Heart right ventricle (tissue), 16 donors: ENCODE results near the gene PLEKHH3. TPM values are rescaled to one million over a fixed set of nuclear protein-coding genes. Genes with fewer than 3 reads are reported as not detected.

Experiments
- ATAC-seq, 8 donors: fragments of 200-7000 bp; cut with Tn5 transposase; one replicate each; pipeline ENCODE4 v1.9.1; 2020; ENCODE audit warnings: mild to moderate bottlenecking in 8 of 8, moderate library complexity in 8 of 8, moderate number of reproducible peaks in 1 of 8
- DNase-seq, 2 donors: peaks; one replicate each; pipeline ENCODE4 v3.0.0-alpha.2; 2020
- H3K27ac ChIP-seq, 10 donors: fragments of 200-600 bp; sonication (generic) in 2 of 10; one replicate each; pipeline versions ENCODE4 v1.5.0 to v1.8.0; 2020 to 2022; ENCODE audit warnings: mild to moderate bottlenecking in 3 of 10
- H3K27me3 ChIP-seq, 7 donors: fragments of 200-600 bp; one replicate each; pipeline ENCODE4 v1.8.0; 2021 to 2022; ENCODE audit warnings: mild to moderate bottlenecking in 2 of 7
- H3K36me3 ChIP-seq, 9 donors: fragments of 200-600 bp; sonication (generic) in 1 of 9; one replicate each; pipeline versions ENCODE4 v1.5.0 to v1.8.0; 2020 to 2022; ENCODE audit warnings: mild to moderate bottlenecking in 2 of 9
- H3K4me1 ChIP-seq, 9 donors: fragments of 200-600 bp; sonication (generic) in 1 of 9; one replicate each; pipeline versions ENCODE4 v1.5.0 to v1.8.0; 2020 to 2022; ENCODE audit warnings: mild to moderate bottlenecking in 4 of 9
- H3K4me3 ChIP-seq, 10 donors: fragments of 200-600 bp; sonication (generic) in 2 of 10; one replicate each; pipeline versions ENCODE4 v1.5.0 to v1.8.0; 2020 to 2022; ENCODE audit warnings: mild to moderate bottlenecking in 7 of 10, moderate library complexity in 2 of 10
- H3K9me3 ChIP-seq, 11 donors: fragments of 200-600 bp in 10 of 11; sonication (generic) in 2 of 11; one replicate each; pipeline versions ENCODE4 v1.5.0 to v1.8.0; 2013 to 2022; ENCODE audit warnings: mild to moderate bottlenecking in 2 of 11, control low read depth in 1 of 11, moderate library complexity in 1 of 11
- CTCF ChIP-seq, 9 donors: fragments of 200-600 bp; sonication (generic) in 2 of 9; IDR thresholded peaks; one replicate each; pipeline versions ENCODE4 v1.5.0 to v1.8.0; 2021 to 2022; ENCODE audit warnings: antibody characterized with exemption in 9 of 9, mild to moderate bottlenecking in 5 of 9, moderate library complexity in 1 of 9
- WGBS, 2 donors: extraction: QIAGEN DNeasy Blood & Tissue Kit; methylation state at CpG; one replicate each; pipeline ENCODE4 v1.1.7; 2013; ENCODE audit warnings: inconsistent platforms in 1 of 2; 5-methylcytosine and 5-hydroxymethylcytosine counted together
- intact Hi-C, 10 donors: fragments of 100-400 bp; cut with DNase I; formaldehyde crosslinking; loops; one replicate each; pipeline versions ENCODE4 v1.11.1 to v1.14.2; 2022
- polyA plus RNA-seq, 2 donors: library from polyadenylated mRNA; stranded (reverse); fragments of 200-250 nt; gene quantifications; one replicate each; pipeline ENCODE4 v1.2.3, GENCODE V29; 2013
- total RNA-seq, 10 donors: library from RNA; stranded (reverse); fragmentation: NEBNext Ultra II Directional in 3 of 10; extraction: Animal tissue kit (Norgen Biotek cat#: 25700) in 3 of 10; gene quantifications; one replicate each; pipeline versions ENCODE4 v1.2.1 to v1.2.4, GENCODE V29; 2021 to 2023
- donor health status: Arrhythmogenic right ventricular cardiomyopathy.
- donor health status: ischemic (EF 13 %, LVEDD 7.1; RV severe dilation, severe dysfunction).
- donor health status: healthy with polysubstance abuse.
- donor health status: DM: no; HTN: yes; CAD: no.
- donor health status: DM: no; HTN: no; CAD: no.
- donor health status: ischemic (EF 25% LVEDD 6.9; RV normal size, moderate dysfunction).
- donor health status: ischemic (EF 25% LVEDD 5.7; RV mildly dilated, moderate dysfunction).
- donor health status: healthy.
- donor health status: DM: yes; HTN: yes; CAD: no.
- donor health status: Ischemic cardiomyopathy.
- donor health status: ischemic (EF 35%, LVEDD 5.7; RV mildly dilated, moderate dysfunction).
- donor health status: nonischemic (EF 11% LVEDD 7.7; RV severe dilation, severe dysfunction).
- donor health status: DM: yes; HTN: yes; CAD: no.
- donor health status: PGD.
- donor health status: ischemic (EF 29% LVEDD 5.4; RV normal size, mild dysfunction).
- donor health status: nonischemic (EF 23%, LVEDD 6.1; RV moderate dilation, normal function).

Gene PLEKHH3
- total and polyA plus RNA-seq, 12 donors, result 12.8 to 42.1 (median 22.8) TPM

DNA sequence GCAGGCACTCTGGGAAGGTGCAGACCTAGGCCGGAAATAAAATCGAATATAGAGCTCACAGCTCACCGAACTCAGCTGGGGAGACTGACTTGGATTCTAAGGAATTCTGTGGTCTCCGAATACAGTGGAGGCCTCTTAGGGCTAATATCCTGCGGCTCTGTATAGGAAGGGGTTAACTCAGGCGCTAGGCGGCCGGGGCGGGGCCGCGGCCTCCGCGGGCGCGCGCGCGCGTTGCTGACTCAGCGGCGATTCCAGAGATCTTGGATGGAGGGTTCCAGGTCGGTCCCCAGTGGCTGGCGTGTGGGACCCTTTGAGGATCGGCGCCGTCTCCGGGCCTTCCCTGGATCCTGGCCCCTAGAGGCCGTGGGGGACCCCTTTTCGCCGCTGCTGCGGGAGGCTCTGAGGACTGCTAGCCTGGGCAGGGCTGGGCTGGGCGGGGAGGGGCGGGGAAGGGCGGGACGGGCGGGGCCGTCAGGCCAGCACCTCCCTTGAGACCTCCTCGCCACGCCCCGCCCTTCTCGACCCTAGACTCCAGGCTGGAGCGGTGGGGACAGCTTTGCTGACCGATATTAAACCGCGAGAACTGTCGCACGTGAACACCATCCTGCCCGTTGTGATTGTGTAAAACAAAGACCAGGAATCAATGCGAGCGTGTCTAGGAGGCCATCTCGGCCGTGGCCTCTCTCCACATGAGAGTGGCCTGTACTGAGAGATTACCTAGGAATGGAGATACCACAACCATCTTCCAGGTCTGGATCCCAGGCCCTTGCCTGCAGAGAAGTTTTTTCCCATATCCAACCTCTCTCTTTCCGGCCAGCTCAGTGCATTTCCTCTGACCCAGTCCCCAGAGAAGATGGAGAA, 1.4 kb upstream of the PLEKHH3 start:
- TF ChIP-seq CTCF (IDR thresholded peaks at IDR 0.05), result peak in 1 of 9 donors; percentile 18
- peak; percentile 28 to 64 (median 43) for ATAC-seq
- peak overlapping the region; percentile 27 to 99 (median 68) for H3K4me3 ChIP-seq
- H3K9me3 ChIP-seq, result no peaks in the 10 kb centered on the region
- 0 to 1% methylated on average over 52 to 53 of the region's 53 CpGs for WGBS, 2 donors
- peak overlapping the region; percentile 70 to 98 (median 96) for H3K27ac ChIP-seq
- H3K36me3 ChIP-seq, result peaks cover 0 to 9% (median 6%) of the 10 kb centered on the region in 9 donors
- peak; percentile 90 to 92 for DNase-seq
- intact Hi-C loops, result loop anchor here in 8 of 10 donors (2.0 to 5.0 kb wide), 6 partner anchors 61 to 256 kb away; partner anchors contain the start of genes RETREG3 (in 5 of the 8), TUBG1 (in 5 of the 8), PSMC3IP (in 3 of the 8) and CAVIN1 (in 1 of the 8)
- H3K4me1 ChIP-seq, result peaks cover 40 to 92% (median 82%) of the 10 kb centered on the region in 9 donors
- peaks cover 0 to 56% (median 0%) of the 10 kb centered on the region in 7 donors for H3K27me3 ChIP-seq

- Histone ChIP-seq H3K4me1 (peaks cover 34 to 84% (median 73%) of the 10 kb centered on the region in 9 donors), H3K36me3 (peaks cover 0 to 18% (median 13%) of the 10 kb centered on the region in 9 donors), H3K27me3 (peaks cover 0 to 56% (median 0%) of the 10 kb centered on the region in 7 donors), H3K27ac (peak overlapping the region; percentile 70 to 98 (median 96)), H3K4me3 (peak overlapping the region; percentile 72 to 99 (median 94)), H3K9me3 (no peaks in the 10 kb centered on the region)
- DNase-seq, result peak; percentile 100
- ATAC-seq, result peak; percentile 72 to 89 (median 74)
- TF ChIP-seq CTCF (IDR thresholded peaks at IDR 0.05), result peak in 1 of 9 donors; percentile 1
- WGBS, 2 donors, result 1 to 3% methylated on average over 32 to 33 of the region's 33 CpGs
- intact Hi-C loops, result loop anchor here in 6 of 10 donors (5.0 kb wide), 4 partner anchors 60 to 255 kb away; partner anchors contain the start of genes PSMC3IP (in 3 of the 6), RETREG3 (in 3 of the 6), TUBG1 (in 3 of the 6) and CAVIN1 (in 1 of the 6)
Observed at GRCh38 chr17:42677012-42677857, 441 bp upstream of the PLEKHH3 start.

GRCh38 chr17:42675965-42676423, 800 bp downstream of the PLEKHH3 start:
- intact Hi-C loops, result loop anchor here in 6 of 10 donors (5.0 kb wide), 4 partner anchors 59 to 254 kb away; partner anchors contain the start of genes PSMC3IP (in 3 of the 6), RETREG3 (in 3 of the 6), TUBG1 (in 3 of the 6) and CAVIN1 (in 1 of the 6)
- WGBS, 2 donors, result 0 to 1% methylated on average over 40 to 43 of the region's 43 CpGs
- H3K9me3 ChIP-seq, result no peaks in the 10 kb centered on the region
- H3K36me3 ChIP-seq, result peaks cover 0 to 30% (median 24%) of the 10 kb centered on the region in 9 donors
- H3K27ac ChIP-seq, result peak overlapping the region; percentile 70 to 98 (median 95)
- peak in 5 of 8 donors; percentile 3 to 31 (median 11) for ATAC-seq
- peaks cover 0 to 58% (median 0%) of the 10 kb centered on the region in 7 donors for H3K27me3 ChIP-seq
- H3K4me3 ChIP-seq, result peak overlapping the region; percentile 72 to 99 (median 94)
- TF ChIP-seq CTCF (IDR thresholded peaks at IDR 0.05), result peak in 1 of 9 donors; percentile 1
- H3K4me1 ChIP-seq, result peaks cover 32 to 80% (median 60%) of the 10 kb centered on the region in 9 donors
- peak; percentile 56 to 74 for DNase-seq
